Activated CD4-positive, alpha-beta T cell treated with anti-CD3 and anti-CD28 coated beads, Interleukin-2, amount 50 U/mL, for 1 hour (primary cell): Measurements from ENCODE around the gene MICAL2.

Experiments
- DNase-seq: peaks from one replicate; pipeline ENCODE4 v3.0.0-alpha.2; 2020

MICAL2 gene

DNA sequence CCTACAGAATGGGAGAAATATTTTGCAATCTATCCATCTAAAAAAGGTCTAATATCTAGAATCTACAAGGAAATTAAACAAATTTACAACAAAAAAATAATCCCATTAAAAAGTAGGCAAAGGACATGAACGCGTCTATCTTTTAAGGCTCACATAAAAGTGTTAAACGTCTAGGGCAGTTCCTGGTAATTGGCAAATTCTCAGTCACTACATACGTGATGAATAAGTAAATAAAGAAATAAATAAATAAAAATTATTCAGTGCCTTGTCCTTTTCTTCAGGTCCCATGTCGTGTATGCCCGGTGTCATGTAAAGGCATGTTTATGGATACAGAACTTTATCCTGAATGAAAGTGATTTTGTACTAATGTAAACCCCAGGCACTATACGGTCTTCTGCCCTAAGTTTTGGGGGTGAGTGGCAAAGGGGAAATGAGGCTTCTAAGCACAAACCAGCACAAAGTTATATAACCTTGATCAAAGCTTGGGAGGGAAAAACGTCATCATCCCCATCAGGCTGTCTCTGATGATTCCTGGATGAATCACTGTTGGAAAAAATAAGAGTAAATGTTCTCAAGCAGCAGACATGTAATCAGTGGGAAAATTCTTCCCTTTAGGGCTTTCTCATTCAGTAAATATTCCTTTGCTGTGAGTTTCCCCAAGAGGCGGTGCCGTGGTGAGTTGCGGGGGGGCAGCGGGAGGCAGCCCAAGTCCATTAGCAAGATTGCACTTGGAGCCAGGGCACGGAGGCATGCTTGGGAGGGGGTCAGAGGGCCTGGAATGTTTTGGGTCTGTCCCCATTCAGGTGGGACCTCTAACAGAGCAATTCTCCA is 30.4 kb upstream of the MICAL2 start:
- no peak for DNase-seq

DNA sequence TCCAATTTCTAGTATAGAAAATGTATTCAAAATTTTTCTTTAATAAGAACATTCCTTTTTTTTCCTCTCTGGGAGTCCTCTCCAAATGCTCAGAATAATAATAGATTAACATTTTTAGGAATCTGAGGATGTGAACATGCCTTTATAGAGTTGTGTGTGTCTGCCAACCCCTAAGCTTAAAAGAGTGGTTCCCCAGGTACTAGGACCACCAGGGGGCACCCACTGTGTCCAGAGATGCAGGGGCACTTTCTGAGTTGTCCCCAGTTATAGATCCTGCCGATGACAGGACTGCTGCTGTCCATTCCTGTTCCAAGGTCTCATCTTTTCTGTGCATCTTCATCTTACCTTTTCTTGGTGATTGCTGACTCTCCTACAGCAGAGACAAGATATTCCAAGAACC is 27.0 kb upstream of the MICAL2 start:
- no peak for DNase-seq

DNA sequence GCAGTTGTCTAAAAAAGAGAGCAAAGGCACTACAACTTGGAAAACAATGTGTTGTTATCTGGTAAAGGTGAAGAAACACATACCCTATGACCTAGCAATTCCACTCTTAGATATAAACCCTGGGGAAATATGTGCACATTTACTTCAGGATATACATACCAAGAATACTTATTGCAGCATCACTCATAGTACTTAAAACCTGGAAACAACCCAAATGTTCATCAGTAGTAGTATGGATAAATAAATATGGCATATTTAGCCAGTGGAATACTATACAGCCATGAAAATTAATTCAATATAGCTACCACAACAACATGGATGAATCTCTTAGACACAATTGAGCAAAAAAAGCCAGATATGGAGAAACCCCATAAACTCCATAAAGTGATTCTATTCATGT is 26.1 kb upstream of the MICAL2 start:
- no peak for DNase-seq

DNA sequence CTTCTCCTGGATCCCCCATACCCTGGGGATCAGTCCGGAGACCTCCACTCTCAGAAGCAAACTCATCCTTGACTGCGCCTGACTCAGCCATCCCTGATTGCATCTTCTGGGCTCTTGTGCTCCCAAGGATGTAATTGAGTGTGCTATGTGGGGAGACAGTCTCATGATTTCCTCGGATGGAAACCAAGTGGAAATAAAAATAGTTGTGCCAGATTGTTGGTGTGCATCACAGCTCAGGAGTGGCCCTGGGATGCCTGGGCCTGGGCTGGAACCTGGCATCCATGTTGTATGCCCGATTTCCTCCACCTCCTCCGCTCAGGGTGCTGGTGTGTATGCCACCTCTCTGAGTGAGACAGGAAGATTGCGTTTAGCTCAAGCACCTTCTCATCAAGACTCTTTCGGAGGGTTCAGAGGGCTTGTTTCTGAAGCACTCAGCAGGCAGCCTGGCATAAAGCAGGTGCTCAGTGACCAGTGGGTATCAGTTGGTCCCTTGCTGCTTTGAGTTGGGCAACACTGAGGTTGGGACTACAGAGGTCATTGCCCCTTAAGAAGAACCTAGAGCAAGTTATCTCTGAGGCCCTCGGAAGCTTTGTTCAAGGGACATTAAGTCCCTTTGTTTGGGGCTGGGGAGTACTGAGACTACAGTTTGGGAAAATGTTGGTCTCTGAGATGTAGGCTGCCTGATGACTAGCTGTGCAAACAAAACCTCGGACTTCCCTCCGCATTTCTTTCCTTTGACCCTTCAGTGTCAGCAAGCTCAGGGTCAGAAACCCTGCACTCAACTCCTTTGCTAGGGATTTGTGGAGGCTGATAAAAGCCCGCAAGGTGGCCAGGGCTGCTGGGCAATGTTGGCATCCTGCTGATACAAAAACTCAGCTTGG is 24.8 kb upstream of the MICAL2 start:
- no peak for DNase-seq

DNA sequence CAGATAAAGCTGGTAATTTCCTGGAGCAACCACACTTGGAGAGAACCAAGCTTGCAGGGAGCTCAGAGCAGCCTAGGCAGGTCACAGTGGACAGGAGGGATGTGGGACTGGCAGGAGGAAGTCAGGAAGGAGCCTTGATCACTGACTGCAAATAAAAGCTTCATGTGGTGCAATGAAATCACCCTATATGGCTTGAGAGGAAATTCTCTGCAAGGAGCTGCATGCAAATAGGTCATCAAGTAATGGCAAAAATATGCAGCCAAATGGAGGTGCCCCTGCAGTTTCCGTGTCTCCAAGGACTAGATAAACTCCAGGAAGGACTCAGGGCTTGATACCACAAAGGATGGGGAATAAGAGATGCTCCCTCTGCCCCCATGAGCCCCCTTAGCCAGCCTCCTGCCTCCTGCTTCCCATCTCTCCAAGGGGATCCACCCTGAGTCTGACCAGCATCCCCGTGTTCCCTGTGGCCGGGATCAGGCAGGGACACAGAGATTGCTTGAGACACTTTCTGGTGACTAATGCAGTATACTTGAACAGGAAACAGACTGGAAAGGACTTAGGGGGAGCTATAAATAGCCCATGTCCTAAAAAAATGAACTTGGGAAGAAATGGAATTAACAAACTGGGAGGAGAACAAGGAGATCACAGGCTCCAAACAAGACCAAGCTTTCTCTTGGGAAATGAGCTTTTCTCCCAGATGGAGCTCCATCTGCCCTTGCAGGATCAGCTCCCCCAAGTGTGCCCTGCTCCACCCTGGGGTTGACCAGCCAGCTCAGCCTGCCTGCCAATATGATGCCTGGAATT is 23.9 kb upstream of the MICAL2 start:
- DNase-seq, result no peak

DNA sequence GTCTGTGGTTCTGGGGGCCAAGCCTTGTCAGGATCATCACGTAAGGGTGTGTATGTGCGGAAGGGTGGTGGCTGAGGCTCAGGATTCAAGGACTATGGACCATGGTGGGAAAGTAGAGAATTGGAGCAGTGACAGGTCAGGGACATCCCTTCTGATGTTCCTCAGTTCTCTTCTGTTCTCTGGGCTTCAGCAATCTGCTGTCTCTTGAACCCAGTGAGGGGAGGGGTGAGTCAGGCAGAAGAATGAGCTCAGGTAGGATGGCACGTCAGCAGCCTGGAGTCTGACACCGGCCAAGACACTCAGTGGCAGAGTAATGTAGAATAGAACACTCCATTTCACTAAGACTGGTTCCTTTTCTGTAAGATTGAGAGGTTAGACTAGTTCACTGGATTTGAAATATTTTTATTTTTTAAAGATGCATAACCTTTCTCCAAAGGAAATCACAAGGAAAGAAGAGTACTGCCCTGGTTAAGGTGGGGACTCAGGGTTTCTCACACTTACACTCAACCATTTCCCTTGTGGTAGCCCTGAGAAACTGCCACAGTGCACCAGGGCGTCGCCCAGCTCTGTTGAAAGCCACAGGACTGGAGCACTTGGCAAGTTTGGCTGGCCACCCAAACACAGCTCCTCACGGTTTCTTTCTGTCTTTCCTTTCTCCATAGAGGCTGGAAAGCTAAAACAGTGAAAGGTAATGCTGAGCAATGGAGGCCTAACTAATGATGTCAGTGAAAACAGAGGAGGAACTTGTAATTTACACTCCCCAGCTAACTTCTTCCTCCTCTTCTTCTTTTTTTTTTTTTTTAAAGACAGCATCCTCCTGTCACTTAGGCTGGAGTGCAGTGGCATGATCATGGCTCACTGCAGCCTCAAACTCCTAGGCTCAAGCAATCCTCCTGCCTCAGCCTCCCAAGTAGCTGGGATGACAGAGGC is 23.1 kb upstream of the MICAL2 start:
- peak; percentile 25 for DNase-seq

DNA sequence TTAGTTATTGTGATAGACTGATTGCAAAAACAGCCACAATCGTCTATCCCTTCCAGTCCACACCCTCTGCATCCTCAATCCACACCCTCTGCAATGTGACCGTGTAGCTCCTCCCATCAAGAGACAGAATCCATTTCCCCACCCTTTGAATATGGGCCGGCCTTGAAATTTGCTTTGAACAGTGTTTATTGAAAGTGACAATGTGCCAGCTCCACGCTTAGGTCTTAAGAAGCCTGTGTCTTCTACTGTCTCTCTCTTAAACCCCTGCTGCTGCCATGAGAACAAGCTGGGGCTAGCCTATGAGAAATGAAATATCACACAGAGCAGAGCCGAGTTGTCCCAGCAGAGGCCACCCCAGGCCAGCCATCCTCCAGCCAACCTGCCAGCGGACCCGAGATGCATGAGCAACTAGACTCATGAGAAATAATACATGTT is 22.3 kb upstream of the MICAL2 start:
- no peak for DNase-seq

DNA sequence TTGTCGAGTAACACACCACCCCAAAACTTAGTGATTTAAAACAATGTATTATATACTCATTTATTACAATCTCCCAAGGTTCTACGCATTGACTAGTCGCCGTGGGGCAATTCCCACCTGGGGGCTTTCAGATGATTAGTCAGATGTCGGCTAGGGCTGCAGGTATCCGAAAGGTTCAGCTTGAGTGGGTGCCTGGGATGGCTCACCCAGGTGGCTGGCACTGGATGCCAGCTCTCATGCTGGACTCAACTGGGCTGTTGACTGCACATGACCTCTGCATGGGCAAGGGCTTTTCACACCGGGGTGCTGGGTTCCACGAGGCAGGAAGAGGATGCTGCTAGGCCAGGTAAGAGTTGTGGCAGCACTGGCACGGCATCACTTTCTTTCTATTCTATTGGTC is 21.9 kb upstream of the MICAL2 start:
- no peak for DNase-seq

DNA sequence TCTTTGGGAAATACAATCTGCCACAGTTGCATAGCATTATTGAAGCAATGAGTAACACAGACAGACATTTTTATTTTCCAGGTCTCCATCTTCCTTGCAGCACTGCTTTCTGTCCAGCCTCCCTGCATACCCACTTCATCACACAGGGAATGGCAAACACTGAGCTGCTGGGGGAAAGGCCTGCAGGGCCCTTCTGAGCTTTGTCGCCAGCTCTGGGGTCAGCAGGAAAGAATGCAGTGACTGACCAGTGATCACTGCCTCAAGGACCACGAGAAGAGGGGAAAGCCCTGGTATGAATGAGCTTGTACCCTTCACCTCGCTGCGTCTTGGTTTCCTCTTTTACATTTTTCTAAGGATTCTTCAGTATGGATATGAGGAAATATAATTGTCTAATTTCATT is 21.3 kb upstream of the MICAL2 start:
- DNase-seq, result no peak

DNA sequence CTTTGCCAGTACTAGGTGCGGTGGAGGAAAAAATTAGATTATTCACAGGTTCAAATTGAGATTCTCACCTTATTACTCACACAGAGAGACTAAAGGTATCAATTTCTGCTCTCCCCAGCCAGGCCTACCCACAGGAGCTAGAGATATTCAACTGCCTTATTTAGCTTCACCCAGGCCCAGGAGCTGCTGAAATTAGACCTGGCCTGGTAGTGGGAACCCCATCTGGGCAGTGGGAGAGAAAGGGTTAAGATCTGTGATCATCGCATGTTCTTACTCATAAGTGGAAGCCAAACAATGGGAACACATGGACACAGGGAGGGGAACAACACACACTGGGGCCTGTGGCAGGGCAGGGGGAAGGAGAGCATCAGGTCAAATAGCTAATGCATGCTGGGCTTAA is 20.9 kb upstream of the MICAL2 start:
- DNase-seq, result no peak

DNA sequence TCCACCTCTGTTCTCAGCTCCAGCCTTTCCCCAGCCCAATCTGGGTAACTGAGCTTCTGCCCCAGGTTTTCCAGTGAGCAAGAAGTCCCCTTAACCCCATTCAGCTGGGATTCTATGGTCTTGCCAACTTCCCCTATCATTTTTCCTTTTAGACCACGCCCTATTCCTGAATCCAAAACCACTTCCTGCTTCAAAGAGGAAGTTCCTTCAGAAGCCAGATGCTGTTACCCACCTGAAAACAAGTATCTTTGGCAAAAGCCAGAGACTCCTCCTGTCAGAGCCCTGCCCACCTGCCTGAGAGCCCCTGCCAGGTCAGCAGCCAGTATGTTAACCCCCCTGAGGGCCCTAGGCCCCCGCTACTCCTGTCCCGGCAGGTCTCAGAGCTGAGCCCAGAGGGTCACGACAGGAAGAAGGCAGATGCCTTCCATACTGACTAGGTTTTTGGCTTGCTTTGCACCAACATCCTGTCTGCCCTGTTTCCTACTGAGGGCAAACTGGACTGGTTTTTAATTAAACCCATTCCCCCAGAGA is 20.3 kb upstream of the MICAL2 start:
- no peak for DNase-seq

DNA sequence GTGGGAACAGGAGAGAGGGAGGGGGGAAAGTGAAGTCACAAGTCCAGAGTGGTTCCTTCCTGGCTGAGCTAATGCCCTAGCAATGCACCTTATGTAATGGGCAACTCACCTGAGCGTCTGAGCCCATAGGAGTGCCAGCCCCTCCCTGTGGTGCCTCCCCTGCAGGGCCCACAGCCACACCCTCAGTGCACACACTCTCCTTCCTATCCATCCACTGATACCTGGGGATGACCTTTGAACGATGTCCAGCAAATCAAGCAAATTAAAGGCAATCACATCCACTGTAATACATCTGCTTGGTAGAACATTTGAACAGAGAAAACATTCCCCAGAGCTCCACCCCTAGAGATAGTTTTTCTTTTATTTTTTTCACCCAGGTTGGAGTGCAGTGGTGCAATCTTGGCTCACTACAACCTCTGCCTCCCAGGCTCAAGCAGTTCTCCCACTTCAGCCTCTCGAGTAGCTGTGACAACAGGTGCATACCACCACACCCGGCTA is 19.6 kb upstream of the MICAL2 start:
- DNase-seq, result no peak

DNA sequence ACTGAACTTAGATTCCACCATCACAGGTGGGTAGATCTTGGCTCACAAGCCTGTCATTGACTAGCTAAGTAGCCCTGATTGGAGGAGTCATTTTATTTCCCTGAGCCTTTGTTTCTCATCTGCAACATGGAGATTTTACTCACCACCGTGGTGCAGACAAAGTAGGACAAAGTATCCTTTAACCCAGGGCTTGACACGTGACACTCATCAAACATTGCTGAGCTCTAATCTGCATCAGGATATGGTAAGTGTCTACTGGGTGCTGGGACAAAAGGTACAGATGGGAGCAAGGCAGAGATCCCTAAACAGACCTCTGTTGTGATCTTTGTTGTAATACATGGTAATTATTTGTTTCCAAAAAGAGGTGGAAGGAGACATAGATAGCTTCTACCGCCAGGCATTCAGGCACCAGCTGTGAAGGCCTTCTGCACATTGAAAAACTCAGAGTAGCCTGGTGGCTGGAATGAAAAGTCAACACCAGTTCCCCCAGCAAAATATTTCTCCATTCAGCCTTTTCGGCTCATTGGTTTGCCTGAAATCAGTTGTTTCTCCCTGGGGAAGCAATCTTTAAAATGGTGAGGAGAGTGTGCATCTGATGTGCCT is 18.3 kb upstream of the MICAL2 start:
- no peak for DNase-seq

DNA sequence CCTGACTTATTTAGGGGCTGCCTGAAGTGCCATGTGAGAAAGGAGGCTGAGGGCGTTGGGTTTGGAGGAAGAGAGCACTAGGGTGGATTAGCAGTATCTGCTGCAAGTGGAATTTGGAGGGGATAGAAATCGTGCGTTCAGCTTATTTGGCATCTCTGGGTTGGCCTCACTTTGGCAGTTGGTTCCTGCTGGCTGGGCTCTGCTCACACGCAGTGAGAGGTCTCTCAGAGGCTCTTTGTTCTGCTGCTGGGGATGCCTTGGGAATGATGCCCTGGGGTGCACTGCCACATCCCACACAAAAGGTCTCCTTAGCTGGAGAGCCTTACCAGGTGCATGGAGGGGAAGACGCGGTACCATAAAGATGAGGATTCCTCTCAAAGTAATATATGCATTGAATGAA is 17.7 kb upstream of the MICAL2 start:
- no peak for DNase-seq

DNA sequence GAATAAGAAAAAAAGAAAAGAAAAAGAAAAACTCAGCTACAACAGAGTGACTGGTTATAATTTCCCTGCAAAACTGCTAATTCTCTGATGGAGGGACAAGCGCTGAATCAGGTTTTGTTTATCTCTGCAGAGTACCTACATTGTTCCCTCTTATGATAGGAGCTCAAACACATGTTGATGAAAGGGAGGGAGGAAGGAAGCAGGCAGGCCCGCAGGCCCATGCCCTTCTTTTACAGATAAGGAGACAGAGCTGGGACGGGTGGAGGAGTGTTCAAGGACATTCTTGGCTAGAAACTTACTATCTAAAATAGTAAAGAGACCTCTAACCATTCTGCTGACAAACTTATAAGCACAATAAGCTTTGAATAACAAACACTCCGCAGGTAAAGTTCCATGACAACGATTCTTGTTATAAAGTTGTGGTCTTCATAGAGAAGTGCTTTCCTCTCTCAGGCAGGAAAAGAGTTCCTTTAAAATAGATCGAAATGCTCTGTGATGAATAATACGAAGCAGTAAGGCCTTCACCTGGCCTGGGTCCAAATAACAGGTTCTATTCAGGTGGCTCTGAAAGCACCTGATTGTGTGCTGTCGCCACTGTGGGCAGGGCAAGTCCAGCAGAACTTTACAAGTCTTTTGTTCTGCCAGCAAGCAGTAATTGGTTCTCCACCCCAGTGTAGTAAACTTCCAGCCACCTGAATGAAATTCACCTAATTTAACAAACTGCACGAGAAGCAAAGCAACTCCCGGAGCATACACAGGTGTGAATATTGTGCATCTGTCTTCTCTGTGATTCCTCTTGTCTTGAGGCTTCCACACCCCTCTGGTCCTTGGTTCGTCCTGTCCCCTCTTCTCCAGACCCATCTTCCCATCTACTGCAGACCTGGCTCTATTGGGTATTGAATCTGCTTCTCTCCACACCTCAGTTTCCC is 15.3 kb upstream of the MICAL2 start:
- DNase-seq, result no peak

DNA sequence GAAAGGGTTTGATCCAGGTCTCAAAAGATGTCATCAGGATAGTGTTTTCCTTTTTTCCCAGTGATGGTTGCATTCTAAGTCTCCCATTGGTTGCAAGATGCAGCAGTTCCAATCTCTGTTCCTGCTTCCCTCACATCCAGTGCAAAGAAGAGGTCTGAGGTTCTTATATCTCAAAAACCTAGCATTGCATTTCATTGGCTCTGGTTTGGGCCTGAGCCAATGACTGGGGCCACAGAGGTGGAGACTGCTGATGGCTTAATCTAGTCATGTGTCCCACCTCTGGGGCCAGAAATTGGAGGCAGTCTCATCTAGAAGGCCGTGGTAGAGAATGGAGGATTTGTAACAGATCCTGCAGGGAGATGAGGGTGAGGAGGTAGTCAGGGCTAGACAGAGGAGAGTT is 13.2 kb upstream of the MICAL2 start:
- DNase-seq, result no peak

DNA sequence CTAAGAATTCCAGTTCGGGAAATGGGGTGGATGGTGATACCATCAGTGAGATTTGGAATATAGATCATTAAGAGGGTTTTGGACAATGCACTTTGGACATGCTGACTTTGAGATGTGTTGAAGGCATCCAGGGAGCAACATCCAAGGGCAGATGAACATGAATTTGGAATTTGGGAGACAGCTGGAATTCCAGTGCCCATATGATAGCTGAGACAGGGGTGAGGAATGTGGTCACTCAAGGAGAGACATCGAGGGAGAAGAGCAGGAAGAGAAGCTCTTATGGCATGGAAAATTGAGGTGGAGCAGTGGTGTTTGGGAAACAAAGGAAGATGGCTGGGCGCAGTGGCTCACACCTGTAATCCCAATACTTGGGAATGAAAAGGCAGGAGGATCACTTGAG is 11.8 kb upstream of the MICAL2 start:
- DNase-seq, result no peak

DNA sequence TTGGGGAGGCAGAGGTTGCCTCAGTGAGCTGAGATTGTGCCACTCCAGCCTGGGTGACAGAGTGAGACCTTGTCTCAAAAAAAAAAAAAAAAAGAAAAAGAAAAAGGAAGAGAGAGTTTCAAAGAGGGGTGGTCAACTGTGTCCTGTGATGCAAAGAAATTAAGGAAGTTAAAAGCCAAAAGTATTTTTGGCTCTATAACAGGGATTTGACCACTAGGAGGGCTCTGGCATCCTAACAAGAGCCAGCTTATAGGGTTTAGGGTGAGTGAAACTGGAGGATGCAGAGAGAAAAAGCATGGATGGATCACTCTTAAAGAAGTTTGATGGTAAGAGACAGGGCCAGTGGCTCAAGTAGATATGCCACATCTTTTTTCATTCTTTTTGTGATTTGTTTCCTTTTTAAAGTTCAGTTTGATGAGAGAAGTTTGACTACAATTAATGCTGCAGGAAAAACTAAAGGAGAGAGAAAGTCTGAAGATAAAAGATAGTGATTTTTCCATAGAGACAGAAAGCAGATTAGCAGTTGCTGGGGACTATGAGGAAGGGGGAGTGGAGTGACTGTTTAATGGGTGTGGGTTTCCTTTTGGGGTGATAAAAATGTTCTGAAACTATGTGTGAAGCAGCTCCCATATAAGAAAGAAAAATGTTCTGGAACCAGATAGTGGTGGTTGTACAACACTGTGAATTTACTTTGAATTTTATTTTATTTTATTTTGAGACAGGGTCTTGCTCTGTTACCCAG is 11.1 kb upstream of the MICAL2 start:
- DNase-seq, result no peak

DNA sequence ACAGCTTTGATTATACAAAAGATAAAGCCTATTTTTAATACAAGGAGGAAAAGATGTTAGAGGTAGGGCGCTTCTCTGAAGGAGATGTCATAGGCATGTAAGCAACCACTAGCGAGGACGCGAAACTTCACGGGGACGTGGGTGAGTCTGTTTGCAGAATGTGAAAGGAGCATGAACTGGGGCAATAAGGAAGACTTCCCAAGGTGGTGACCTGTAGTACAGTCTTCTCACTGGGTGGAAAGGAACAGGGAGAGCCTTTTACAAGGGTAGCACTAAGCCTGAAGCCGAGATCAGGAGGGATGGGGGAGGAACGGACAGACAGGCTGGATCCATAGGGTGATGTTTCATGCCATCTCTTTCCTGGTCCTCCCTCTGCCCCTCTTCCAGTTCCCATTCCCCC is 10.0 kb upstream of the MICAL2 start:
- DNase-seq, result no peak
